BJ (cell line): ENCODE results near the gene KIF15. TPM values are rescaled to one million over a fixed set of nuclear protein-coding genes. Genes with fewer than 3 reads are reported as not detected.

ENCODE experiments used
- CTCF ChIA-PET: fragments of 350-600 bp; formaldehyde crosslinking; extraction: SDS; loops from one replicate; lab custom pipeline; 2021; ENCODE audit warnings: antibody characterized with exemption, inconsistent platforms; lab: Yijun Ruan, JAX
- POLR2A ChIA-PET: fragments of 300-600 bp; sonication (Branson Sonifier 250); formaldehyde crosslinking; extraction: SDS; loops from one replicate; lab custom pipeline; 2021; ENCODE audit warnings: antibody characterized with exemption; lab: Charles Lee
- DNase-seq: peaks from one replicate; pipeline ENCODE4 v3.0.0-alpha.2; 2011; ENCODE audit warnings: low read depth
- H3K27me3 ChIP-seq: 2 replicates; pipeline ENCODE4 v1.6.0; 2011; ENCODE audit warnings: low read length; ENCODE audit not compliant: control insufficient read depth, insufficient read depth
- H3K36me3 ChIP-seq: 2 replicates; pipeline ENCODE4 v1.5.1; 2011; ENCODE audit warnings: low read length; ENCODE audit not compliant: control insufficient read depth, insufficient read depth
- H3K4me3 ChIP-seq: 2 replicates; pipeline ENCODE4 v1.5.1; 2011; ENCODE audit warnings: low read depth, mild to moderate bottlenecking, control low read depth, low read length
- CTCF ChIP-seq: IDR thresholded peaks from 2 replicates; pipeline ENCODE4 v1.5.1; 2011; ENCODE audit warnings: low read depth, mild to moderate bottlenecking, control low read depth, inconsistent platforms, low read length, moderate library complexity; ENCODE audit not compliant: insufficient read depth
- polyA plus RNA-seq: library from polyadenylated mRNA; depleted of rRNA; stranded (reverse); fragments of >200 nt; gene quantifications from 2 replicates; pipeline ENCODE4 v1.2.3, GENCODE V29; 2011

The KIF15 gene
- polyA plus RNA-seq, 1 experiment = 2.0 TPM

DNA sequence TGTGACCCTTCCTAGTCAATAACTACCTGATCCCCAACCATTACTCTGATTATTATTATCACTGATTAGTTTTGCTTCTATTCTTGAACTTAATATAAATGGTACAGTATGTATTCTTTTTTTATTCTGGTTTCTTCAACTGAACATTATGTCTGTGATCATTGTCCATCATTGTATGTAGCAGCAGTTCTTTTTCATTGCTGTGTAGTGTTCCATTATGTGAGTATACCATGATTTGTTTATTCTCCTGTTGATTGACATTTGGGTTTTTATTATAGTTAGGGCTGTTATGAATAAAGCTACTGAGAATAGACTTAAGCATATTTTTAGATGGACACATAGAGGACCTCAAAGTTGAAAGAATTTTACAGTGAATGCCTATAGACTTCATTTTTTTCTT is 2.7 kb downstream of the KIF15 start:
- DNase-seq = no peak
- Histone ChIP-seq H3K4me3 (no peak overlapping the region), H3K36me3 (no peaks in the 10 kb centered on the region), H3K27me3 (no peaks in the 10 kb centered on the region)
- TF ChIP-seq CTCF = no peak
- POLR2A ChIA-PET = no interaction called here
- CTCF ChIA-PET = no interaction called here

DNA sequence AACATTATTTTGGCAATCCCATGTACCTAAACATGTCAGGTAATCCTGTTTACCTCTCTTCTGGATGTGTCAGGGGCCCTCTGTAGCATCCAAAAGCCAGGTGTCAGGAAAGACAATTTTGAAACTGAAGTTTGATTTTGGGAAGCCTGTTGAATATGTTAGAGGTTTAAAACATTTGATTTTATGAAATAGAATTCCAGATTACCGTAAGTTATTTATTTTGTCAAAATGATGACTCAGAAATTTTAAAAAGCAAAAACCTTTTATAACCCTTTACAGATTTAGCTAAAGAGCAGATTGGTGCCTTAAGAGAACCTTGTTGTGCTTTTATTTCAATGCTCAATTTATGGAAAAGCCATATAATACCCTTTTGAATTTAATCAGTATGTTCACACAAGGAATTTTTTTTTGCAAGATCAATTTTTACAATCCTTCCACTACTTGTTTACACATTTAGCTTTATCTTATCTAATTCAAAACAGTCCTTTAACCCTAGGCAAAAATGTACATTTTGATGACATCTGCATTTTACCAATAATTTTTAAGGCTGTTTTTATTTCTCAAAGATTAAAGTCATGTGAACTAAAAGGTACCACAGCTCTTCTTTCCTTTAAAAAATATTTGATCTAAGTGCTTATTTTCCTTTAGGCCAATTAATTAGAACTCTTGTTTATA is 10.0 kb downstream of the KIF15 start:
- DNase-seq = no peak
- no peaks in the 10 kb centered on the region for H3K36me3 ChIP-seq
- no peaks in the 10 kb centered on the region for H3K27me3 ChIP-seq
- ChIA-PET CTCF (no interaction called here), POLR2A (no interaction called here)
- TF ChIP-seq CTCF = no peak
- H3K4me3 ChIP-seq = no peak overlapping the region

DNA sequence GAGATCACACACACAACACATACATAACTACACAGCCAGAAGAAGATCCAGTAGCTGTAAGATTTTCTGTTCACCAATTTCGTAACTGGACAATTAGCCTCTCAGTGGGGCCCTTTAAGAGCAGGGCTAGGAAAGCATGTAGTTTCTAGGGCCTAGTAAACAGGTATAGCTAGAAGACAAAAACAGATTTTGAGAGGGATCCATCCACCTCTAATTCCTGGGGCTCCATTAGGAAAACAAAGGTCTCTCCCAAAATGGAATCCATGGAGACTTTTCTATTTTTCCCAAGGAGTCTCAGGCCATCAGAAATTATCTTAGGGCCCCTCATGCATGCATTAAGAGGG is 10.5 kb downstream of the KIF15 start:
- POLR2A ChIA-PET = no interaction called here
- no peaks in the 10 kb centered on the region for H3K36me3 ChIP-seq

DNA sequence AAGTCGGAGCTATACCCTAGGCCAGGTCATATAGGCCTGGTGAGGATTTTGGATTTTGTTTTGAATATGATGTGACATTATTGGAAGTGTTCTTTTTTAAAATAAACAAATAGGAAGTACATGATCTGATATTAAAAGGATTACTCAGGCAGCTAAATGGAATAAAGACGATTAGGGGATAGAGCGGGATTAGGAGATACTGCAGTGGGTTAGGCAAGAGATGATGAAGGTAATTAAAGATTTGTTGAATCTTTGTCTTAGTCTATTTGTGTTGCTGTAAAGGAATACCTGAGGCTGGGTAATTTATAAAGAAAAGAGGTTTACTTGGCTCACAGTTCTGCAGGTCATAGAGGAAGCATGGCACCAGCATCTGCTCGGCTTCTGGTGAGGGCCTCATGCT is 21.3 kb downstream of the KIF15 start:
- Histone ChIP-seq H3K4me3 (no peak overlapping the region), H3K36me3 (no peaks in the 10 kb centered on the region), H3K27me3 (no peaks in the 10 kb centered on the region)
- no peak for TF ChIP-seq CTCF
- POLR2A ChIA-PET = no interaction called here
- DNase-seq = no peak
- CTCF ChIA-PET = no interaction called here

More for the DNA sequence above, 10.5 kb downstream of the KIF15 start:
- H3K4me3 ChIP-seq = no peak overlapping the region
- no peaks in the 10 kb centered on the region for H3K27me3 ChIP-seq
- TF ChIP-seq CTCF = no peak
- CTCF ChIA-PET = no interaction called here
- DNase-seq = no peak

DNA sequence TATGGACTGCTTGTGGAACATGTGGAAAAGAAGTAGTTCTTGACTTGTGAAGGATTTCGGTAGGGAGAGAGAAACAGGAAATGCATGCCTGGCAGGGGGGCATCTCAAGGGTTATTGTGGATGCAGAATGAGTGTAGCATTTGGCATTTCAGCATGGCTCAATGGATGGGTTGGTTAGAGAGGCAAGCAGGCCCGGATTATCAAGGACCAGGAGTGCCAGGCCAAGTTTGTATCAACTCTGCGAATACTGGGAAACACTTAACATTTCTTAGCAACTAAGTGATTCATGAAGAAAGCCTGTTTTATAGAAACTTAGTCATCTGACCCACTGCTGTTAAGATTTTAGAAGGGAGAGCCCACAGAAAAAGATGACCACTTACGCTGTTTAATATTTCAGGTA is 33.6 kb downstream of the KIF15 start:
- DNase-seq = no peak
- H3K36me3 ChIP-seq = peaks cover 2% of the 10 kb centered on the region
- POLR2A ChIA-PET = no interaction called here
- no peaks in the 10 kb centered on the region for H3K27me3 ChIP-seq
- TF ChIP-seq CTCF = no peak
- CTCF ChIA-PET = no interaction called here
- H3K4me3 ChIP-seq = no peak overlapping the region
